ENCODE data around the gene LSM3. TPM values are rescaled to one million over a fixed set of nuclear protein-coding genes. Genes with fewer than 3 reads are reported as not detected.

Gene LSM3
- total RNA-seq = 10 to 100 TPM; 24.0 to 25.4 TPM

- ChIA-PET CTCF (interaction anchor here (0.6 to 2.4 kb wide), 6 partner anchors 26 to 816 kb away, joined by 3 to 10 read pairs (median 6); partner anchors contain the start of genes CHCHD4 and TMEM43), POLR2A (interaction anchor here (0.6 to 2.6 kb wide), 11 partner anchors 10 to 928 kb away, joined by 3 to 33 read pairs (median 5); partner anchors contain the start of genes CCDC174, CHCHD4, SLC6A6 and TMEM43)
These were observed at the start of gene LSM3, which contains the start of gene XPC for GRCh38 chr3:14178247-14179113. LSM3 (plus strand) TSS chr3:14178817; CDS start chr3:14178861, 44 bp downstream. XPC (minus strand) TSS chr3:14178601; CDS start chr3:14178568, 33 bp downstream.

GRCh38 chr3:14129296-14129695 is 49.3 kb upstream of the LSM3 start:
- ChIA-PET POLR2A (no interaction called here), CTCF (no interaction called here)

DNA sequence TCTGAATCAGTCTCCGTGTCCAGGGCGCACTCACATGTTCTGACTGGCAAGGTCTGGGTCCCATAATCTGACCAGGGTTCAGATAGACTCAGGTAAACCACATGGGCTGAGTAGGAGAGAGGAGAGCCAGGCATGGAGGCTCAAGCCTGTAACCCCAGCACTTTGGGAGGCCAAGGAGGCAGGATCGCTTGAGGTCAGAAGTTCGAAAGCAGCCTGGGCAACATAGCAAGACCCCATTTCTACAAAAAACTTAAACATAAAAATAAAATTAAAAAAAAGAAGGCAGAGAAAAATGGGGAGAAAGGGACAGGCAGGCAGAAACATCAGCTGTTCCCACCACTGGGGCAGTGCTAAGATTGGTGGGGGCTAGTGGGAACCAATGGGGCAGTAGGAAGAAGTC is 48.4 kb upstream of the LSM3 start:
- POLR2A ChIA-PET = no interaction called here

GRCh38 chr3:14130707-14131106 is 47.9 kb upstream of the LSM3 start:
- ChIA-PET CTCF (no interaction called here), POLR2A (no interaction called here)

More for the DNA sequence above, 48.4 kb upstream of the LSM3 start:
- CTCF ChIA-PET = no interaction called here

DNA sequence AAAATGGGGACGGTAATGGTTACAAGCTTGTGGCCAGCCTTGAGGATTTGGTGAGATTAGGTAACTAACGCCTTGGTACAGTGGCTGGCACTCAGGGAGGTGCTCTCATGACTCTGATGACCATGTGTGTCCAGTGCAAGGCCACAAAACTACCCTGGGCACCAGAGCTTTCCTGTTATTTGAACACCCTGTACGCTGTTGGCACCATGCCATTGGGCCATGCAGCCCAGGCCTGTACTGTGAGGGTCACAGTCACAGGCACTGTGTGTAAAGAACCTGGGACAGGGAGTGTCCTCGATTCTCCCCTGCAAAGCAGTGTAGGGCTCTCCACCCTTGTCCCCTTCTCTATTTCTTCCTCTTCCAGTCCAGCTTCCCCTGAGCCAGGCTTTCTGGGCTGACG is 47.5 kb upstream of the LSM3 start:
- CTCF ChIA-PET = no interaction called here
- POLR2A ChIA-PET = no interaction called here

DNA sequence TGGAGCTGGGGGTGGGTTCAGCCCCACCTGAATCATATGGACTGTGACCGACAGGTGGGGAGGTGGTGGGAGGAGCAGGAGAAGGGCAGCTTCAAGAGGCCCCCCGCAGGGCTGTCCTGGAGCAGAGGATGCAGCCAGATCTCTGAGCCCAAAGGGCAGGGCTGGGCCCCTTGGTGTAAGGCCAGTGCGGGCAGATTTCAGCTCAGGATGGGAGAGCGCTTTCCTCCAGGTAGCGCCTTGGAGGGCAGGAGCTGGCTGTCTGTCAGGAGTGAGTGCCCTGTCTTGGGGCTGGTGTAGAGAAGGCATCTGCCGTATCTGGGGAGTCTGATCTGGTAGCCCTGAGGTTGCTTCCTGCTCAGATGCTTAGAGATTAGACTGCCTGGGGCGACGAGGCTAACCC is 46.5 kb upstream of the LSM3 start:
- ChIA-PET CTCF (no interaction called here), POLR2A (no interaction called here)

- ChIA-PET POLR2A (no interaction called here), CTCF (no interaction called here)
These were observed 45.9 kb upstream of the LSM3 start for GRCh38 chr3:14132689-14133088.

GRCh38 chr3:14133188-14133800 is 45.3 kb upstream of the LSM3 start:
- POLR2A ChIA-PET = no interaction called here
- CTCF ChIA-PET = no interaction called here

- CTCF ChIA-PET = no interaction called here
- POLR2A ChIA-PET = no interaction called here
These were observed 44.7 kb upstream of the LSM3 start for GRCh38 chr3:14133876-14134275.

- POLR2A ChIA-PET = no interaction called here
- CTCF ChIA-PET = no interaction called here
These were observed 44.3 kb upstream of the LSM3 start for GRCh38 chr3:14134291-14134690.

GRCh38 chr3:14135581-14135980 is 43.0 kb upstream of the LSM3 start:
- ChIA-PET CTCF (no interaction called here), POLR2A (no interaction called here)

- CTCF ChIA-PET = no interaction called here
These were observed 41.6 kb upstream of the LSM3 start for GRCh38 chr3:14137004-14137403.

DNA sequence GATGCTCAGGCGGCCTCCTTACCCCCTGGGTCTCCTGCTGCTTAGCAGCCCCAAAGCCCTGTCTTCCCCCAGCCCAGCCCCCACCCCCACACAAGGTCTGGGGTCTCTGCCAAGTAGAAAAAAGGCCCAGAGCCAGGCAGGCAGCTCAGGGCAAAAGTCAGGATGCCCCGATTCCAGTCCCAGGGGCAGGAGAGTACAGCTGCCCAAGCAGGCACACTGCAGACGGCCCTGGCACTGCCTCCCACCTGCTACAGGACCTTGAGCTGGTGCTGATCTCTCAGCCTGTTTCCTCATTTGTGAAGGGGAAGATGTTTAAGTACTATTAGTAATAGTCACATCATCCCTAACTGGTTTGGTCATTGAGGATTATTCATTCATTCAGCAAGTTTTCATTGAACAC is 41.2 kb upstream of the LSM3 start:
- ChIA-PET CTCF (no interaction called here), POLR2A (no interaction called here)

More at GRCh38 chr3:14137004-14137403, 41.6 kb upstream of the LSM3 start:
- POLR2A ChIA-PET = no interaction called here

- POLR2A ChIA-PET = no interaction called here
- CTCF ChIA-PET = no interaction called here
These were observed 40.3 kb upstream of the LSM3 start for GRCh38 chr3:14138109-14138877.

GRCh38 chr3:14138878-14139655 is 39.5 kb upstream of the LSM3 start:
- ChIA-PET POLR2A (no interaction called here), CTCF (no interaction called here)

DNA sequence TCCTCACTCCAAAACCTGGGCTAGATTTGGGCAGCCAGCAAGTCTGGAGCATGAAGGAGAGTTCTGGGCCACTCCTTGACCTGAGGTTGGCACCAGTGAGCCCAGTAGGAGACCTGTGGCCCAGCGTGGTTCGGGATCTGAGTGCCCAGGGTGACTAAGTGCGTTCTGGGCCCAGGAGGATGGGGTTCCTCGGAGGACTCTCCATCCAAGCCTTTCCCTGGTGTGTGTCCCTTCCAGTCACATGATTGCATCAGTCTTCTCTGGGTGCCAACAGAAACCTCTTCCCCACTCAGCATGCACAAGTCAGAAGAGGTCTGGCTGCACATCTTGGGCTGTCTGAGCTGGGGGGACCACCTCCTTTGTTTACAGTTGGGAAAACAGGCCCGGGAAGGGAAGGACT is 38.8 kb upstream of the LSM3 start:
- ChIA-PET POLR2A (no interaction called here), CTCF (no interaction called here)

- CTCF ChIA-PET = no interaction called here
- POLR2A ChIA-PET = interaction anchor here (1.0 to 1.1 kb wide), 2 partner anchors 15 to 38 kb away, joined by 3 to 4 read pairs; partner anchors contain the start of genes LSM3 and XPC
These were observed 37.9 kb upstream of the LSM3 start for GRCh38 chr3:14140668-14141067.

DNA sequence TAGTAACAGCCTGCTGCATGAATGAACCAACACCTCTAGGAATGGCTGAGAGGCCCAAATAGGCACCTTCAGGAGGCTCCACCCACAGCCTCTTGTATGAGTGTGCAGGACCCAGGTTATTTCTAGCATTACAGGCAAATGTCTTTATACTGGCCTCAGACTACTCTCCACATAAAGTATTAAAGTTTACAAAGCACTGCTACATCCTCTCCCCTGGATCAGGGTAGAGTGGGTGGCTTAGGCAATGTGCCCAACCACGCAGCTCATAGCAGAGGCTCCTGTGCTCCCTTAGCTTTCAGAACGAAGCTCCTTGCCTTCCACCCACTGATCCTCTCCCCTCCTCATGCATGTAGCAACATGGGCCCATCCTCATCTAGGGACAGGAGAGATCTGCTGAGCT is 37.5 kb upstream of the LSM3 start:
- CTCF ChIA-PET = no interaction called here
- POLR2A ChIA-PET = interaction anchor here (0.6 to 1.1 kb wide), 3 partner anchors 16 to 37 kb away, joined by 3 to 4 read pairs (median 3); partner anchors contain the start of genes CHCHD4, LSM3 and XPC

DNA sequence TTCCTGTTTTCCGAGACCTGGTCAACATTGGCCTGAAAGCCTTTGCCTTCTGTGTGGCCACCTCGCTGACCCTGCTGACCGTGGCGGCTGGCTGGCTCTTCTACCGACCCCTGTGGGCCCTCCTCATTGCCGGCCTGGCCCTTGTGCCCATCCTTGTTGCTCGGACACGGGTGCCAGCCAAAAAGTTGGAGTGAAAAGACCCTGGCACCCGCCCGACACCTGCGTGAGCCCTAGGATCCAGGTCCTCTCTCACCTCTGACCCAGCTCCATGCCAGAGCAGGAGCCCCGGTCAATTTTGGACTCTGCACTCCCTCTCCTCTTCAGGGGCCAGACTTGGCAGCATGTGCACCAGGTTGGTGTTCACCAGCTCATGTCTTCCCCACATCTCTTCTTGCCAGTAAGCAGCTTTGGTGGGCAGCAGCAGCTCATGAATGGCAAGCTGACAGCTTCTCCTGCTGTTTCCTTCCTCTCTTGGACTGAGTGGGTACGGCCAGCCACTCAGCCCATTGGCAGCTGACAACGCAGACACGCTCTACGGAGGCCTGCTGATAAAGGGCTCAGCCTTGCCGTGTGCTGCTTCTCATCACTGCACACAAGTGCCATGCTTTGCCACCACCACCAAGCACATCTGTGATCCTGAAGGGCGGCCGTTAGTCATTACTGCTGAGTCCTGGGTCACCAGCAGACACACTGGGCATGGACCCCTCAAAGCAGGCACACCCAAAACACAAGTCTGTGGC is 36.8 kb upstream of the LSM3 start:
- ChIA-PET POLR2A (interaction anchor here (0.6 to 1.1 kb wide), 2 partner anchors 17 to 37 kb away, joined by 3 to 4 read pairs; partner anchors contain the start of genes CHCHD4, LSM3 and XPC), CTCF (interaction anchor here (4.0 kb wide), 1 partner anchor 17 kb away, joined by 17 read pairs; the partner anchor contains the start of genes CHCHD4 and TMEM43)
